NOMO-1 (cell line): ENCODE measurements around the gene SFMBT2.

ENCODE experiments used
- DNase-seq, 2 experiments: peaks; one replicate each; lab custom pipeline; 2025; ENCODE audit not compliant: unreplicated experiment in 2 of 2; lab: John Stamatoyannopoulos, UW

Gene SFMBT2

DNA sequence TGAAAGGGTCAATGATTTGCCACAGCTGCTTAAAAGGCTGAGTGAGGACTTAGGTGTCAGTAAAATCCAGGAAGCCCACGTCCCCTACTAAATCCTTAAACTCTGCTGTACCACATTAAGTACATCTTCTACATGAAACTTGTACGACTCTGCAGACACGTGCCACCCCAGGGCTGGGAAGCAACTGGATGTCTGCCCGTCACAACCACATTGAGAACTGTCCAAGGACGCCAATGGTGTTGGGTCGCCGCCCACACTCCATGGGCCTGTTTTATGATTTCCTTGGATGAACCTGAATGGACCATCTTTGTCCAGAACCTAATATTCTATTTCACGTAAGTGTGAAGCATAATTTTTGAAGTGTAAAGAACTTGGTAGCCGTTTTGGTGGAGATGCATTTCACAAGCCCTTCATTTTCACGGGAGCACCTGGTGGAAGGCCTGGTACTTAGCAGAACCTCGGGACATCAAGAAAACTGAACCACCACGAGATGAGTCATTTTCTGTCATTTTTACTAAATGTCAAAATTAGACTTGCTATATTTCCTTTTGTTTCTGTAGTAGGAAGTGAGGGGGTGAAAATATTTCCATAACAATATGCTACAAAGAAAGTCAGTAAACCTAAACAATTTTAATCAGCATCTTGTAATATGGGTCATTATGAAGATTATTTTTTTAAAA is 134.9 kb downstream of the SFMBT2 start:
- DNase-seq: no peak

DNA sequence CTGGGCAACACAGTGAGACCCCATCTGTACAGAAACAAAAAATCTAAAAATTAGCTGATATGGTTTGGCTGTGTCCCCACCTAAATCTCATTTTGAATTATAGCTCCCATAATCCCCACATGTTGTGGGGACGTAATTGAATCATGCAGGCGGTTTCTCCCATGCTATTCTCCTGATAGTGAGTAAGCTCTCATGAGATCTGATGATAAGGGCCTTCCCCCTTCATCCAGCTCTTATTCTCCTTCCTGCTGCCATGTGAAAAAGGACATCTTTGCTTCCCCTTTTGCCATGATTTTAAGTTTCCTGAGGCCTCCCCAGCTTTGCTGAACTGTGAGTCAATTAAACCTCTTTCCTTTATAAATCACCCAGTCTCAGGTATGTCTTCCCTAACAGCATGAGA is 136.5 kb downstream of the SFMBT2 start:
- DNase-seq: no peak

DNA sequence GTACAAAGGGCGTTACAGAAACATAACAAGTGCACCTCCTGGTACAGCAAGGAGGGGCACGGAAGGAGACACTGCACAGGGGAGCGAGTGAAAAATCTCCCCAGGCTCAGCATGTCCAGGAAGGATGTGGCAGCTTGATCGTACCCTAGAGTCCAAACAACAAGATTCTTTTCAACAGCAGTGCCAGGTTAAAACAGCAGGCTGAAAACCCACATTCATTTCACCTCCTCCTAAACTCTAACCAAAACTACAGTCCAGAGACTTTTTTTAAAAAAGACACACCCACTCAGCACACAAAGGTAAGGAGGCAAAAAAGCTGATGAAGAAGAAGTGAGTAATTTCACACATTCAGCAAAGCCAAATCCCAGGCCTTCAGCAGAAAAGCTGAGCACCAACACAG is 138.8 kb downstream of the SFMBT2 start:
- no peak for DNase-seq

DNA sequence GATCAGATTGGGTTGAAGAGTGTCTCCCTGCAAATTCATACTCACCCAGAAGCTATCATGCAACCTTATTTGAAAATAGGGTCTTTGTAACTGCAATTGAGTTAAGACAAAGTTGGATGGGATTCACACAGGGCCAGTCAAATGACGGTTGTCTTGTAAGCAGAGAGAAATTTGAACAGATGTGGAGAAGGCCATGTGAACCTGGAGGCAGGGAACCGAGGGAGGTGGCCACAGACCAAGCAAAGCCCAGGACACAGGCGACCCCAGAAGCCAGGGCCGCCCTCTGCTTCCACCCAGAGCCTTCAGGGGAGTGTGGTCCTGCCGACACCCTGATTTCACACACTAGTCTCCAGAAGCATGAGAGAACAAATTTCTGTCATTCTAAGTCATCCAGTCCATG is 140.8 kb downstream of the SFMBT2 start:
- no peak for DNase-seq

DNA sequence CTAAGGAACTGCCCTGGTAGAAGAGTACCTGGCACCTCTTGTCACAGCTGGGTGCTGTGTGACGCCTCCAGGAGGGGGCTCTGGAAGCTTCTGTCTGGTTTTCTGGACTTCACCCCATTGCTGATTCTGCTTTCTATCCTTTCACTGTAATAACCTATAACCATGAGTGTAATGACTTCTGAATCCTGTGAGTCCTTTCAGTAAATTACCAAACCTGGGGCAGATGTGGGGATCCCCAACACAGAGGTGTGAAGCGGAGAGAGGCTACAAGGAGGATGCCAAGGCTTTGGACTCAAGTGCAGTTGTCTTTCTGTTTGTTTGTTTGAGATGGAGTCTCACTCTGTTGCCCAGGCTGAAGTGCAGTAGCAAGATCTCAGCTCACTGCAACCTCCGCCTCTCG is 143.7 kb downstream of the SFMBT2 start:
- DNase-seq: no peak

DNA sequence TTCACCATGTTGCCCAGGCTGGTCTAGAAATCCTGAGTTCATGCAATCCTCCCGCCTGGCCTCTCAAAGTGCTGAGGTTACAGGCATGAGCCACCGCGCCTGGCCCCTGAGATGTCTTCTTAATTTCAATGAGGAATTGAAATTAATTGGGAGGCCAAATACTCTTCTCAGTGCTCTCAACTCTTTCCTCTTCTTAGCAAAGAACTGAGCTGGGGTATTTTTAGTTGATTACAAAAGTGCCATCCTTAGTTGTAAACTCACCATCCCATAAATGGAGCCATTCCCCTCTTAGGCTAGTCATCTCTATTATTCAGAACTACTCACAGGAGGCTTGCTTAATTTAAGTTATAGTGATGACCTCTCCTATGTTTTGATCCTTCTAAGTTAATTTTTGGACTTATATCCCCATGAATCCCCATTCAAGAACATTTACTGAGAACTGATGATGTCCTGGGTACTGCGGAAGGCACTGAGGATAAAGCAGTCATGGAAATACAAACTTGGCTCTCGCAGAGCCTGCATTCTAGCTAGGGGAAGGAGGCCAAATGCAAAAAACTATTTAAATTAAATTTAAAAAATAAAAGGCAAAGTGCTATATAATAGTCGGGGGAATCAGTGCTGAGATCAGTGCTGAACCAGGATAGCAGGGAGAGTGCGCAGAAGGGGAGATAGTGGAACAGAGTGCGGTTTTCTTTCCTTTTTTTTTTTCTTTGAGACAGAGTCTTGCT is 145.3 kb downstream of the SFMBT2 start:
- DNase-seq: peak in 1 of 2 experiments; percentile 21

DNA sequence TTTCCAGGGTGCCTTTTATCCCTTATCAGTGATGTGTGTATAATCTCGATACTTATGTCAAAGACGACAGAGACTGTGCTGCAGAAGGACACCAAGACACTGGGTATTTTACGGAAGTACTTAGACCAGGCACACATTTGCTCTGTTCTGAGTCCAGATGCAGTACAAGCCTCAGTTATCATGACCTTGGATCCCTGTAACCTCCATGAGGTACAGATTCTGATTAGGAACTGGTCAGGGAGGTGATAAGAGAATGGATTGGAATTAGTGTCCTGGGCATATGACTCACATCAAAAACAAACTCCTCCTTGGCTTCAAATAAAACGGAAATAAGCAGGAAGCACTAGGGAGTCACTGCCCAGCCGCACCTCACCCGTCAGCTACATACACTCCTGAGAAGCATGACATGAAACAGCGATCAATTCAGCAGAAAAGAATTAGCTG is 146.5 kb downstream of the SFMBT2 start:
- no peak for DNase-seq

DNA sequence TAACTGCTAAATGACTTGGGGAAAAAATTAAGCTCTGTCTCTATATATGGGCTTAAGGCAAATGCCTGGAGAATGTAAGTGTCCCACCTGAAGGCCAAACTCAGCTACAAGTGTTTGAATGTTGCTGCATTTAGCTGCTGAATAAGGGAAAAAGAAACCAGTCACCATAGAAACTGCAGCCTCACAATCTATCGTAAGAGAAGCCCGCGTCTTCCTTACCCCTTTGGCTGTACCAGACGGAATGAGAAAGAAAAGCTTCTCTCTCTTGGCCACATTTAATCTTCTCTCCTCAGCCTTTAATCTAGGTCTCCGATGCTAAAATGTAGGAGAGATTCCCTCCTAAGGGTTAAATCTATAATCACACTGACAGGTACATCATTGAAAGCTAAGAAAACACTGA is 147.2 kb downstream of the SFMBT2 start:
- no peak for DNase-seq

DNA sequence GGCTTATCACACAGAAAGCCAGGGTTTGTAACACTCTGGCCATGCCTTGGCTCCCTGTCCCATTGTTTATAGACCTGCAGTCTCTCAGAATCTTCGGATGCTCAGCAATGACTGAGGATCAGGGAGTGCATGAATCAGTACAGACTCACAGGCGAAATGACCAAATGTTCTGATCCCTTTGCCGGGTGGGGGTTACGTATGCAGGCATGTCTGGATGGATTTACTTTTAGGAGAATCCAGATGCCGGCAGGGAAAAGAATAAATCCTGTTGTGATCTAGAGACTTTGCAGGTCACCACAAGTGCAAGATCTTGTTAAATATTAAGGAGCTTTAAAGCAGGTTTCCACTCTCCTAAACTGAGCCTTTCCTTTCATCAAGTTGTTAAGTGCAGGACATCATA is 149.5 kb downstream of the SFMBT2 start:
- DNase-seq: no peak

DNA sequence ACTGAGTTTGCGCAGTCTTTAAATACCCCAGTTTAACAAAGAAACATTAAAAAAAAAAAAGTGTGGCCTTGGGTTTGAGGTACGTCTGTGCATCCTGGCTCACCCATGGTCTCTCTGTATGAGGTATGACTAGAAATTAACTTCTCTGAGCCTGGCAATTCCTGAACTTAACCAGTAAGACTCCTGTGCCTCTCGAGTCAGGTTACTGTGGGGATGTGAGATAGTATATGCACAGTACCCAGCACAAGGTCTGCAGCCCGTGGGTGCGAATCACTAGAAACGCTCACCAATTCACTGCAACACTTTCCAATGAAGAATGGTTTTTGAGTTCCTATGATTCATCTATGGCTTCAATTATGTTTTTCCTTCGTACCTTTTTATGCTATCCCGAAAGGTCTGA is 149.9 kb downstream of the SFMBT2 start:
- no peak for DNase-seq

DNA sequence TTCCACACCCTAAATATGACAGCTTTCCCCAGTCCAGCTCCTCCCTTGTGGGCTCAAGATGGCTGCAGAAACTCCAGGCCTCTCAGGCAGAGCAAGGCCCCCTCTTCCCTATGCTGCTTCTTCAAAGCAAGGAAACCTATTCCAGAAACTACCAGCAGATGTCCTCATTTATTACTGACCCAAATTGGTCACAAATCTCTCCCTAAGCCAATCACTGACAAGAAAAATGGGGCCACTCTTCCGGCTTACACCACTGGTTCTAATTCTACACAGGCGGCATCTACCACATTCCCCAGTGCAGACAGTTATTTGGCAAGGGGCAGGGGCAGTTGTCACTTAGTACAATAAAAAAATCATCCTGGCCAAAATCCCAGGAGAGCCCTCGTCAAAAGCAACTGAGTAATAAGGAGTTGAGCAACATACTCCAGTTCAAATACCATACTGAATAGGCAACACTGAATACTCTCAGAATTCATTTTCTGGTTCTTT is 150.4 kb downstream of the SFMBT2 start:
- peak; percentile 67 to 83 for DNase-seq

DNA sequence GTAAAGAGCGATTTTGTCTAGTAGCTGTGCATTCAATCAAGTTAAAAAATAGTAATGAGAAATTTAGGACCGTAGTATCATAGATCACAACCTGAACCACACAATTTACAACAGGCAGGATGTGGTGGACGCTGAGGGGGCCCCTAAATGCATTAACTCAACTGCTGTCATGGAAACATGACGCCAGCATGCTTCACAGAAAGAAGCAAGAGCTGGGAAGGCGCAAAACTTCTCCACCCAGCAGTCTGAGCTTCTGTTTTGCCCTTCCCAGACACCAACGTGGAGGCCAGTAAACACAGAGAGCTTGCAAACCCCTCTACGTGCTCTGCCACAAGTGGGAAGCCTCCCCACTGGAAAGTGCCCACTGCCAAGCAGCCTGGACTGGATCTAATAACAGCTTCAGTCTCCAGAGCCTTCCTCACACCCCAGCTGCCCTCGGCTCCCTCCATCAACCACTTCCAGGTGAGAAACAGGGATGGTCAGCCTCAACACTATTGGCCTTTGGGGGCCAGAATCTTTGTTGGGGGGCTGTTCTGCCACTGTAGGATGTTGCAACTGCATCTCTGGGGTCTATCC is 151.8 kb downstream of the SFMBT2 start:
- peak; percentile 47 to 64 for DNase-seq

DNA sequence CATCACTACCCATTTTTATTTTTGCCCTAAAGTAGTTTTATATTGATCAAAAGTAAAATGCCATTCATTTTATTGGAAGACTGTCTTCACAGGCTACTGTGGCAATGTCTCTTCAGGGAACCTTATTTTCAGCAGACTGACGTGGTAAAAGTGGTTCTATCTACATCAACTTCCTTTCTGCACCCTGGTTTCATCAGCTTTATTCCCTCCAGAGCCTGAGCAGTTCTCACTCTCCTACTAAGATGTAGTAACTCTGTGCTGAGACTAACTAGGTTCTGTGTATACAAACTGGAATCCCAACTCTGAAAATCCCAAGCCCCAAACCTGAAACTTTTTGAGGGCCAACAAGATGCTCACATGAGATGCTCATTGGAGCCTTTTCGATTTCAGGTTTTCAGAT is 155.3 kb downstream of the SFMBT2 start:
- no peak for DNase-seq

DNA sequence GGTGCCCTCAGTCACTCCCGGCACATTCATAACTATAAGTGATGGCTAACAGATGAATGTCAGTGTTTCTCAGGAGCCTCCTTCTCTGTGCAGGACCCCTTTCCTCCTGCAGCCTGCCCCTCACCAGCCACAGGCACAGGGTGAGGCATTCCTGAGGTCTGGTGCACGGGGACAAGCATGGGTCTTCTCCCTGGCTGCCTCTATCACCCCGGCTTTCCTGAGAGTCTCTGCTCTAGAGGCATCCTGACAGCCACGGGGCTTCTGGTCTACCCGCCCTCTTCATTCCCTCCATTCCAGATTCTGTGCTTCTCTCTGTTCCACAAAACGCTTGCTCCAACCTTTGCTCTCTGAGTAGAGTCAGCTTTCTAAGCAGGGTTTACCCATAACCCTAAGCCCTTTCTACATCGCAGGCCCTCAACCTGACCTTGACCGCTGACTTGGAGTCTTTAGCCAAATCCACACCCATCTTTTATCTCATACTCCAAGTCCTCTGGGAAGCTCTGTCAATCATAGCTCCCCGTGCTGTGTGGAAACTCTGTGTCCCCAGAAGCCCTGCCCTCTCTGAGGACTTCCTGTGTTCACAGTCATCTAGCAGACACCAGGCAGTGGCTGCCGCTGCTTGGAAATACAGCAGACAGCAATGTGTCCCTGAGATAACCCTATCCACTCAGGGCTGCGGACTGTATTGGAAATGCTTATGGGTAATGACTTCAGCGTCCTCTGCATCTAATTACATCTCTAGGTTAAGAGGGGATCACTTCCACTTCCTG is 159.0 kb downstream of the SFMBT2 start:
- no peak for DNase-seq

DNA sequence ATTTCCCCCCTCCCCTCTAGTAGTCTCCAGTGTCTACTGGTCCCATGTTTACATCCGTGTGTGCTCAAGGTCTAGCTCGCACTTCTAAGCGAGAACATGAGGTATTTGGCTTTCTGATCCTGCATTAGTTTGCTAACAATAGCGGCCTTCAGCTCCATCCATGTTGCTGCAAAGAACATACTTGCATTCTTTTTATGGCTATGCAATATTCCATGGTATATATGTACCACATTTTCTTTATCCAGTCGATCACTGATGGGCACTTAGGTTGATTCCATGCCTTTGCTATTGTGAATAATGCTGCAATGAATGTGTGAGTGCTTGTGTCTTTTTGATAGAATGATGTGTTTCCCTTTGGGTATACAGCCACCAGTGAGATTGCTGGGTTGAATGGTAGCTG is 160.6 kb downstream of the SFMBT2 start:
- DNase-seq: no peak

DNA sequence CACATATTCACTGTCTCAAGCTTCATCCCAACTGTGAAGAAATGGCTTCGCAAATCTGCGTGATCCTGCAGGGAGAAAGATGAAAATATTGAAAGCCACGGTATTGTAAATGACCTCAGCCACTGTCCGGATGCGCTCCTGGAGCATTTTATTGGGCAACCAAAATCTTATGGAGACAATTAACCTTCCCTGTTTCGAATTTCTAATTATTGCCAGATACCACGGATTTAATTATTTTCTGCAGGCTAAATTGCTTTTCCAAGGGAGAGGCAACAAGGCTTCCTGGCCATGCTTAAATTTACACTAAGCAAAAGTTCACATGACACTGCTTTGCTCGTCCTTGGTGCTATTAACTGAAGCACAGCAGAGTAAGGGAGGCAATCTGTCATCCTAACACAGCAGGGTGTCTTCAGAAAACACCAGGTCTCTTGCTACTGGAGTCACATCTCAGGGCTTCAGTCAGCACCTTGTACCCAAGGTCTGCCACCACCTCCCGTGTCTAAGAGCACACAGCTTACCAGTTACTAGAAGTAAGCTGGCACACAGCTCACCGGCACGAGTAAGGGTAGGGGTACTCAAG is 162.2 kb downstream of the SFMBT2 start:
- no peak for DNase-seq

DNA sequence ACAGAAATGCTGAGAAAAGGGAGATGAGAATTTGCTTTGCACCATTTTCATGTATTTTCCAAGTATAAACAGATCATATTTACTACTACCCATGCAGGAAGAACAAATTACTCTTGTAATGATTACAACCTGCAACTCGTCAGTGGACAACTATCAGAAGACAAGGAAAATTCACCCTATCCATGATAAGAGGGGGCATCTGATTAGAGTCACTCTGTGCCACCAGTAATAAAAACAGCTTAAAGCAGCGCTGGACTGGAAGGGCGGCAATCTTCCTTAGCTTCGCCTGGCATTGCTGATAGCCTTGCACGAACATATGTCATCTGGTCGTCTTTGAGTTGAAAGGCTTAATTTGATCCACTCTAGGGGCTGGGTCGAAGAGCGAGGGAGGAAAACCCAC is 162.7 kb downstream of the SFMBT2 start:
- no peak for DNase-seq

DNA sequence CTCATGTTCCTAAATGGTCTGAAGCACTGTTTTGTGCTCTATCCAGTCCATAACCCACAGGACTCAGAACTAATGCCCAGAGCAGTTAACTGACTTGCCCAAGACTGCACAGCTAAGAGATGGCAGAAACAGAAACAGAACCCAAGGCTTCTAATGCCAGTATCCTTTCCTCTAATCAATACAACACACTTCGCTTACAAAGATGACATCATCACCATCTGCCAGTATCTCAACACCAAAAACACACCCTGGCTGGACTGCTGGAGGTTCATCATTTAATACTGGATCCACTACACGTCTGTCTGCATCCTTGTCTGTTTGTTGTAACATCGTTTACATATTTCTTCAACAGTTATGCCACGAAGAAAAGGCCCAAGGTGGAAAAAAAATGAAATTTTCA is 165.3 kb downstream of the SFMBT2 start:
- no peak for DNase-seq

DNA sequence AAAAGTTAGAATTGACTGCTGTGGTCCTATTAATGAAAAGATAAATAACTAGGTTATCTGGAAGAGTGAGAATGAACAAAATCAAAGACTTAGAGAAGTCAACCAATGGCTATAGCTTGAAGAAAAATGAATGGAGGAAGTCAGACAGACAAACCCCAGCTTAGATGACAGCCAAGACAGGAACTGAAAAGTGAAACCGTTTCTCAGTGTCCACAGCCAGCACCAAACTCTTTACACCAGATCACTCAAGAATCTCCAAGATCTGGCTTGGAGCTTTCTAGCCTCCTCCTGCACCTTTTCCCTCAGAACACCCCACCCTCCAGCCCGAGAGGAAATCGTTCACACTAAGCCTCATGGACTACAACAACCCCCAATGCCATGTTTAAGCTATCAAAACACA is 167.0 kb downstream of the SFMBT2 start:
- peak in 1 of 2 experiments; percentile 19 for DNase-seq

DNA sequence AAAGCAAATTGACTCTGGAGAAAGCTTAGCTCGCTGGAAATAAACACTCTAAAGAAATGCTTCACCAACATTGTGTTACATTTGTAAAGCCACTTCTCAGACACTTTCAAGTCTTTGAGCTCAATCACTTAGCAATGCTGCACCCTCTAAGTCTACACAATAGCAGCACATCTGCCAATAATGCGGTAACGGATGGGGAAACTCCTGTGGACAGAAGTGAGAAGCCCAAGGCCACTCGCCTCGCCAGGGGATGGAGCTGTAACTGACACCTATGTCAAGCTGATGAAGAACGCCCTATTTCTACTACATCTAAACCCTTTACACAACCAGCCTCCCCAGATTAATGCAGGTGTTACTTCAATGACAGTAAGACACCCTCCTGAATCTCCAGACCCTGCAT is 167.7 kb downstream of the SFMBT2 start:
- DNase-seq: no peak
